ENCODE measurements around the gene AGAP4. TPM values are rescaled to one million over a fixed set of nuclear protein-coding genes. Genes with fewer than 3 reads are reported as not detected.

Gene AGAP4
- total RNA-seq, result 9.7 and 11.3 TPM in 2 replicates

GRCh38 chr10:45847400-45847799 is at the start of gene AGAP4:
TSS of gene AGAP4 (minus strand) at chr10:45847500. CDS start at chr10:45847347, 153 bp downstream.

Small RNA genes lying within 50 kb of the gene (small RNA-seq; reads per million reads assigned to genes)
- not detected for gene AC012044.1
- not detected for gene RNA5SP310

Other genes with a start within 250 kb of the AGAP4 start
- 8.6 and 9.3 TPM in 2 replicates for gene ZFAND4, start 174.7 kb downstream of the AGAP4 start, total RNA-seq
- 43.4 and 44.3 TPM in 2 replicates for gene WASHC2C, start 120.2 kb downstream of the AGAP4 start, total RNA-seq
- 106 and 112 TPM in 2 replicates for gene TIMM23, start 125.0 kb upstream of the AGAP4 start, total RNA-seq
- 261 and 299 TPM in 2 replicates for gene NCOA4, start 183.1 kb upstream of the AGAP4 start, total RNA-seq
- not detected in 2 replicates for gene MSMB, start 198.8 kb upstream of the AGAP4 start, total RNA-seq